Panc1 (cell line): ENCODE measurements around the gene CHRND. TPM values are rescaled to one million over a fixed set of nuclear protein-coding genes. Genes with fewer than 3 reads are reported as not detected.

Experiments
- total RNA-seq: library from RNA; stranded (reverse); gene quantifications from one replicate; pipeline ENCODE4 v1.2.1, GENCODE V29; 2021; ENCODE audit not compliant: unreplicated experiment

The CHRND gene
- total RNA-seq, 1 experiment from 2014 or later = not detected

Other genes starting within 250 kb of the CHRND start
- 7.3 TPM for gene ALPP, start 147.4 kb upstream of the CHRND start, total RNA-seq
- gene ALPG, start 119.3 kb upstream of the CHRND start, total RNA-seq = 65.3 TPM
- gene ALPI, start 70.0 kb upstream of the CHRND start, total RNA-seq = not detected
- 2.9 TPM for gene ECEL1, start 38.3 kb upstream of the CHRND start, total RNA-seq
- gene PRSS56, start 5.8 kb upstream of the CHRND start, total RNA-seq = 0.18 TPM
- not detected for gene CHRNG, start 13.5 kb downstream of the CHRND start, total RNA-seq
- gene TIGD1, start 24.4 kb downstream of the CHRND start, total RNA-seq = 5.1 TPM
- gene EIF4E2, start 24.5 kb downstream of the CHRND start, total RNA-seq = 84.0 TPM
- 73.5 TPM for gene EFHD1, start 107.4 kb downstream of the CHRND start, total RNA-seq
- 68.3 TPM for gene GIGYF2, start 171.2 kb downstream of the CHRND start, total RNA-seq